Measurements from ENCODE around the gene YIPF3. TPM values are rescaled to one million over a fixed set of nuclear protein-coding genes. Genes with fewer than 3 reads are reported as not detected.

Gene YIPF3
- 100 to 1,000 TPM in 1 of 4 donors, 10 to 100 TPM in 3; 64.1 to 135 (median 83.7) TPM for total RNA-seq

- no peak for TF ChIP-seq CTCF (IDR thresholded peaks at IDR 0.05; ENCODE audit: low read depth)
Observed at GRCh38 chr6:43516697-43517504, at the start of gene YIPF3, which contains the start of gene POLR1C. TSS of gene YIPF3 (minus strand) at chr6:43516926. CDS start at chr6:43516807, 119 bp downstream. TSS of gene POLR1C (plus strand) at chr6:43517089. CDS start at chr6:43517110, 21 bp downstream.

GRCh38 chr6:43559328-43559727 is 42.6 kb upstream of the YIPF3 start:
- TF ChIP-seq CTCF (IDR thresholded peaks at IDR 0.05; ENCODE audit: low read depth): no peak

DNA sequence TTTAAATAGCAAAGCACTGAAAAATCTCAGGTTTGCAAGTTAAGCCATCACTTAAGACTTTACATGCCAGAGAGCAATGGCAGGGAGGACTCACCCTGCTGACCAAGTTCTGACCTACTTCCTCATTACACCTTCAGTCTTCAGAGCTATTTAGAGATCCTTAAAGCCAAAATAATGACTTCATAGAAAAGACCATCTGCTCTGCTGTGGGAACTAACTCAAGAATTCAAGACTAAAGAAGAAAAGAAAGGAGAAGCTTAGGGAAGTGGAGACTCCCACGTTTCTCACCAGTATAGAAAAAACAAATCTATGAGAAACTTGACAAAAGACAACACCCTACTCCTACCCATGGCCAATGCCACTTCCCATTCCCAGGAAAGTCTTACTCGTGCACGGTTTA is 30.5 kb upstream of the YIPF3 start:
- no peak for TF ChIP-seq CTCF (IDR thresholded peaks at IDR 0.05; ENCODE audit: low read depth)

GRCh38 chr6:43544461-43544860 is 27.7 kb upstream of the YIPF3 start:
- no peak for TF ChIP-seq CTCF (IDR thresholded peaks at IDR 0.05; ENCODE audit: low read depth)

- TF ChIP-seq CTCF (IDR thresholded peaks at IDR 0.05; ENCODE audit: low read depth): no peak
Observed at GRCh38 chr6:43541774-43542471, 25.2 kb upstream of the YIPF3 start.

DNA sequence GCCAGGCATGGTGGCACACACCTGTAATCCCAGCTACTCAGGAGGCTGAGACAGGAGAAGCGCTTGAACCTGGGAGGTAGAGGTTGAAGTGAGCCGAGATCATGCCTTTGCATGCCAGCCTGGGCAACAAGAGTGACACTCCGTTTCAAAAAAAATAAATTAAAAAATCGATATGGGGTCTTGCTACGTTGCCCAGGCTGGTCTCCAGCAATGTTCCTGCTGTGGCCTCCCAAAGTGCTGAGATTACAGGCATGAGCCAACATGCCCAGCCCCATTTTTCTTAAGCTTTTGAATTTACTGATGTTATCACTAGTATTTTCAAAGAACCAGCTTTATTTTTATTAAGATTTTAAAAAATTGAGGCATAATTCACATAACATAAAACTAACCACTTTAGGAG is 23.8 kb upstream of the YIPF3 start:
- TF ChIP-seq CTCF (IDR thresholded peaks at IDR 0.05; ENCODE audit: low read depth): no peak

DNA sequence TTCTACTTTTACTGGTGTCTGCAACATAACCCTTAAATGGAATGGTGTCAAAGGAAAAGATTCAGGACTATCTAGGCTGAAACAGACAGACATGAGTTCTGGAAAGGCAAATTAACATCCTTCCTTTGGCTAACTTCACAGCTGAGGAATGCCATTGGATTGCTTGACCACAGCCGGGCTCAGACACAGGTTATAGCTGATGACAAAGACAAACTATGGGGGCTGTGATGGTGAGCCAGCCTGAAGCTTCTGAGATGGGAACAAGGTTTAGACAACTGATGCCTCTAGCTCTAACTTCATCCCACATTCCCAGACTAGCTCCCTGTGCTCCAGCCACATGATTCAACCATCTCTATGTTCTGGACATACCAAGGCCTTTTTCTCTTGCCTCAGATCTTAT is 15.5 kb upstream of the YIPF3 start:
- no peak for TF ChIP-seq CTCF (IDR thresholded peaks at IDR 0.05; ENCODE audit: low read depth)
